ENCODE measurements around the gene SLC2A9. TPM values are rescaled to one million over a fixed set of nuclear protein-coding genes. Genes with fewer than 3 reads are reported as not detected.

The SLC2A9 gene
- total RNA-seq, 2 donors from 2014 or later: 0.95 to 1.9 TPM

DNA sequence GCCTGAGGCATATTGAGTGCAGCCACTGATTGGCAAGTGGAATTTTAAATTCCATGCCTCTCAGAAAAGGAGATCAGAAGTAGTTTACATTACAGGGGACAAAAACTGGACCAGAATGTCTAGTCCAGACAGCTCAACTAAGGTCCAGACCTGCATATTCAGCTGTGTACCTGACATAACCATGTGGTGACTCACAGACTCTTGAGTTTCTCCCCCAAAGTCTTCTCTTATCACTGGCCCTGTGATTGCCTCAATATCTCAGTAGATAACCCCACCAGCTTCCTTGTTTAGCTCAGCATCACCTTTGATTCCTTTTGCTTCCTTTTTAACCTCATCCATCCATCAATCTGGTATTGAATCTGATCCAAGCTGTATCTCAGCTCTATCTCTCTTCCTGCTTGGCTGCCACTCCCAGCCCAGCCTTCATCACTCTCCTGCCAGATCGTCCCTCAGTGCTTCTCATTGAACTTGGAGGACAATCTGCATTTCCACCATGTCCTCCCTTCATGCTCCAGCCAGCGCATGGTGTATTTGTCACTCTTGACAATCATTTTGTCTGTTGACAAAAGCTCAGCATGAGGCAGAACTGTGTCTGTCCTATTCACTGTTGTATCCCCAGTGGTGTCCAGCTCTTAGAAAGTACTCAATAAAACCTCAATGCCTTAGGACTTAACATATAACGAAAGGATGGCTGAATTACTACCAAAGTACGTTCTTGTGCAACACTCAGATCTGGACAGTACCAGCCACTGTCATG lies 27.8 kb upstream of the SLC2A9 start:
- TF ChIP-seq, protein P1, sequence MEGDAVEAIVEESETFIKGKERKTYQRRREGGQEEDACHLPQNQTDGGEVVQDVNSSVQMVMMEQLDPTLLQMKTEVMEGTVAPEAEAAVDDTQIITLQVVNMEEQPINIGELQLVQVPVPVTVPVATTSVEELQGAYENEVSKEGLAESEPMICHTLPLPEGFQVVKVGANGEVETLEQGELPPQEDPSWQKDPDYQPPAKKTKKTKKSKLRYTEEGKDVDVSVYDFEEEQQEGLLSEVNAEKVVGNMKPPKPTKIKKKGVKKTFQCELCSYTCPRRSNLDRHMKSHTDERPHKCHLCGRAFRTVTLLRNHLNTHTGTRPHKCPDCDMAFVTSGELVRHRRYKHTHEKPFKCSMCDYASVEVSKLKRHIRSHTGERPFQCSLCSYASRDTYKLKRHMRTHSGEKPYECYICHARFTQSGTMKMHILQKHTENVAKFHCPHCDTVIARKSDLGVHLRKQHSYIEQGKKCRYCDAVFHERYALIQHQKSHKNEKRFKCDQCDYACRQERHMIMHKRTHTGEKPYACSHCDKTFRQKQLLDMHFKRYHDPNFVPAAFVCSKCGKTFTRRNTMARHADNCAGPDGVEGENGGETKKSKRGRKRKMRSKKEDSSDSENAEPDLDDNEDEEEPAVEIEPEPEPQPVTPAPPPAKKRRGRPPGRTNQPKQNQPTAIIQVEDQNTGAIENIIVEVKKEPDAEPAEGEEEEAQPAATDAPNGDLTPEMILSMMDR (conservative IDR thresholded peaks at IDR 0.05): no peak

DNA sequence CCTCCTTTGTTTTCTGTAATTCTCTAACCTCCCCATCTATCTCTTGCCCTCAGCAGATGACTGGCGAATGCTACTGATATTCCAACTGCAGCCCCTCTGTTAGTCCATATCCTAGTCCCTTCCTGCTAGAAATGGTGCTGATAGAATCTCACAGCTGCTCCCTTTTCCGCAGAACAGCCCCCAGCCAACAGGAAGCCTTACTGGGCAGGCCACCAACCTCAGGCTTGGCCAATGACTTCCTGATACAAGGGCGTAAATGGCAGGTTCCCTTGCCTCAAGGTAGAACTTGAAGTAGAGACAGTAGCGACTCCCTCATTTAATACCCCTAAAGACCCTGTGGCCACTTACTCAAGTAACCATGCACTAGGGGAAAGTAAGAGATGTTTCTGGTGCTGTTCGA lies 26.7 kb upstream of the SLC2A9 start:
- TF ChIP-seq, protein P1 (conservative IDR thresholded peaks at IDR 0.05): no peak
- H3K36me3 Mint-ChIP-seq (ENCODE audit: low read depth): no peaks in the 10 kb centered on the region
- H3K27me3 Mint-ChIP-seq (ENCODE audit: insufficient read depth): peaks cover 3% of the 10 kb centered on the region
- no peak for DNase-seq
- H3K27me3 ChIP-seq (ENCODE audit: control insufficient read depth, insufficient read depth, low read length, poor library complexity, severe bottlenecking): no peaks in the 10 kb centered on the region
- no peaks in the 10 kb centered on the region for H3K36me3 ChIP-seq (ENCODE audit: control insufficient read depth, insufficient read depth, low read length)
- no peak overlapping the region for H3K27ac ChIP-seq (ENCODE audit: low read depth, low read length)
- H3K4me1 Mint-ChIP-seq: peaks cover 18% of the 10 kb centered on the region
- H3K4me3 ChIP-seq (ENCODE audit: low read length): no peak overlapping the region
- no peak overlapping the region for H3K9ac ChIP-seq (ENCODE audit: extremely low read depth, low read length, poor library complexity, severe bottlenecking)
- no peak overlapping the region for H3K4me3 Mint-ChIP-seq
- H3K9me3 ChIP-seq (ENCODE audit: control insufficient read depth, low read length): peaks cover 3% of the 10 kb centered on the region
- WGBS, 2 experiments (ENCODE audit: insufficient coverage in 1 of 2, insufficient read length in 1 of 2): 92 to 96% methylated on average over 2 to 5 of the region's 5 CpGs
- H3K9me3 Mint-ChIP-seq: no peaks in the 10 kb centered on the region
- peaks cover 9% of the 10 kb centered on the region for H3K4me1 ChIP-seq (ENCODE audit: control insufficient read depth, insufficient read depth, low read length)
- no peak overlapping the region for H3K27ac Mint-ChIP-seq

More for the DNA sequence above, 27.8 kb upstream of the SLC2A9 start:
- Mint-ChIP-seq H3K27me3 (ENCODE audit: insufficient read depth) (peaks cover 3% of the 10 kb centered on the region), H3K9me3 (no peaks in the 10 kb centered on the region), H3K36me3 (ENCODE audit: low read depth) (no peaks in the 10 kb centered on the region), H3K4me3 (no peak overlapping the region), H3K27ac (no peak overlapping the region), H3K4me1 (peaks cover 18% of the 10 kb centered on the region)
- H3K9me3 ChIP-seq (ENCODE audit: control insufficient read depth, low read length): no peaks in the 10 kb centered on the region
- WGBS, 2 experiments (ENCODE audit: insufficient coverage in 1 of 2, insufficient read length in 1 of 2): 78 to 93% methylated on average over 3 to 4 of the region's 4 CpGs
- H3K4me3 ChIP-seq (ENCODE audit: low read length): no peak overlapping the region
- no peak overlapping the region for H3K27ac ChIP-seq (ENCODE audit: low read depth, low read length)
- no peak for DNase-seq
- H3K27me3 ChIP-seq (ENCODE audit: control insufficient read depth, insufficient read depth, low read length, poor library complexity, severe bottlenecking): no peaks in the 10 kb centered on the region
- H3K9ac ChIP-seq (ENCODE audit: extremely low read depth, low read length, poor library complexity, severe bottlenecking): no peak overlapping the region
- peaks cover 9% of the 10 kb centered on the region for H3K4me1 ChIP-seq (ENCODE audit: control insufficient read depth, insufficient read depth, low read length)
- no peaks in the 10 kb centered on the region for H3K36me3 ChIP-seq (ENCODE audit: control insufficient read depth, insufficient read depth, low read length)

DNA sequence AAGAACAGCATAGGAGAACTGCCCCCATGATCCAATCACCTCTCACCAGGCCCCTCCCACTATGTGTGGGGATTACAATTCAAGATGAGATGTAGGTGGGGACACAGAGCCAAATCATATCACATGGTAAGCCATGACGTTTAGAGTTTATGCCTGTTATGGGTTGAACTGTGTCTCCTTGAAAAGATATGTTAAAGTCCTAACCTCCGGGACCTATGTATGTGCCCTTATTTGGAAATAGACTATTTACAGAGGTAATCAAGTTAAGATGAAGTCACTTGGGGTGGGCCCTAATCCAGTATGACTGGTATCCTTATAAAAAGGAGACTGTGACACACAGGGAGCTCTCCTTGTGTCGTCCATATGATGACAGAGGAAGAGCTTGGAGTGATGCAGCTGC lies 25.2 kb upstream of the SLC2A9 start:
- H3K9me3 Mint-ChIP-seq: peaks cover 9% of the 10 kb centered on the region
- H3K4me3 Mint-ChIP-seq: no peak overlapping the region
- H3K9me3 ChIP-seq (ENCODE audit: control insufficient read depth, low read length): peaks cover 10% of the 10 kb centered on the region
- H3K36me3 Mint-ChIP-seq (ENCODE audit: low read depth): no peaks in the 10 kb centered on the region
- H3K27ac Mint-ChIP-seq: no peak overlapping the region
- DNase-seq: peak; percentile 26
- H3K27me3 ChIP-seq (ENCODE audit: control insufficient read depth, insufficient read depth, low read length, poor library complexity, severe bottlenecking): no peaks in the 10 kb centered on the region
- no peak overlapping the region for H3K4me3 ChIP-seq (ENCODE audit: low read length)
- H3K27me3 Mint-ChIP-seq (ENCODE audit: insufficient read depth): peaks cover 7% of the 10 kb centered on the region
- no peak overlapping the region for H3K9ac ChIP-seq (ENCODE audit: extremely low read depth, low read length, poor library complexity, severe bottlenecking)
- no peak overlapping the region for H3K27ac ChIP-seq (ENCODE audit: low read depth, low read length)
- H3K4me1 ChIP-seq (ENCODE audit: control insufficient read depth, insufficient read depth, low read length): peaks cover 9% of the 10 kb centered on the region
- peaks cover 14% of the 10 kb centered on the region for H3K4me1 Mint-ChIP-seq
- WGBS, 2 experiments (ENCODE audit: insufficient coverage in 1 of 2, insufficient read length in 1 of 2): 76 to 85% methylated on average over 2 to 3 of the region's 3 CpGs
- H3K36me3 ChIP-seq (ENCODE audit: control insufficient read depth, insufficient read depth, low read length): no peaks in the 10 kb centered on the region
- TF ChIP-seq, protein P1 (conservative IDR thresholded peaks at IDR 0.05): no peak

Measured in endodermal cell (in vitro differentiated cells).